Gastroesophageal sphincter (tissue), 3 donors: Measurements from ENCODE around the gene MRAP2.

Source experiments
- EP300 ChIP-seq: sonication (generic); formaldehyde crosslinking; IDR thresholded peaks from one replicate; pipeline ENCODE4 v1.6.1; 2017; ENCODE audit warnings: antibody characterized with exemption, mild to moderate bottlenecking
- POLR2A ChIP-seq, 2 donors: fragments of 450-650 bp; IDR thresholded peaks; one replicate each; pipeline ENCODE4 v1.6.1; 2017; ENCODE audit warnings: antibody characterized with exemption in 2 of 2, mild to moderate bottlenecking in 2 of 2, moderate library complexity in 1 of 2
- POLR2AphosphoS5 ChIP-seq: sonication (generic); formaldehyde crosslinking; IDR thresholded peaks from one replicate; pipeline ENCODE4 v1.6.1; 2017; ENCODE audit warnings: antibody characterized with exemption
- TF ChIP-seq, protein P1 (sequence below), 4 experiments: fragments of 200-600 bp in 2 of 4; fragments of 450-650 bp in 2 of 4; sonication (generic) in 1 of 4; IDR thresholded peaks; one replicate each; pipeline ENCODE4 v1.5.1; 2017 to 2019; ENCODE audit warnings: antibody characterized with exemption in 4 of 4, mild to moderate bottlenecking in 2 of 4, moderate library complexity in 2 of 4

DNA sequence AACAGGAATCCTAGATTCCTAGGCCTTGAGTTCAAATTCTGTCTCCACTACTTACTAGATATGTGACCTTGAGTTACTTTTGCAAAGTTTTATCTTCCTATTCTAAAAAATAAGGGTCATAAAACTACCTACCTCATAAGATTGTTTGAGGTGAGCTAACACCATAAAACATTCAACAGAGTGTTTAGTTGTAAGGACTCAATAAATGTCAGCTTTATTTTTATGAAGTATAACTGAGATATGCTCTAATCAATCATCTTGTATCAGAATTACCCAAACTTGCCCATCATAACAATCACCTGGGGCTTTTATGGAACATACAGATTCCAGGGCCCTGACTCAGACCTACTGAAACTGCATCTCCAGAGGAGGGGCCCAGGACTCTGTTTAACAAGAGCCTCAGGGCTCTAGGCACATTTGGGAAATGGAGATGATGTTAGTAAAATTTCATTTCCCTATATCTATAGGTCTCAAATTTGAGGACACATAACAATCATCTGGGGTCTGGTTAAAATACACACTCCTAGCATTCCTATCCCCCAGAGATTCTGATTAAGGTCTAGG, 35.5 kb upstream of the MRAP2 start:
- no peak for TF ChIP-seq POLR2AphosphoS5
- TF ChIP-seq, protein P1, sequence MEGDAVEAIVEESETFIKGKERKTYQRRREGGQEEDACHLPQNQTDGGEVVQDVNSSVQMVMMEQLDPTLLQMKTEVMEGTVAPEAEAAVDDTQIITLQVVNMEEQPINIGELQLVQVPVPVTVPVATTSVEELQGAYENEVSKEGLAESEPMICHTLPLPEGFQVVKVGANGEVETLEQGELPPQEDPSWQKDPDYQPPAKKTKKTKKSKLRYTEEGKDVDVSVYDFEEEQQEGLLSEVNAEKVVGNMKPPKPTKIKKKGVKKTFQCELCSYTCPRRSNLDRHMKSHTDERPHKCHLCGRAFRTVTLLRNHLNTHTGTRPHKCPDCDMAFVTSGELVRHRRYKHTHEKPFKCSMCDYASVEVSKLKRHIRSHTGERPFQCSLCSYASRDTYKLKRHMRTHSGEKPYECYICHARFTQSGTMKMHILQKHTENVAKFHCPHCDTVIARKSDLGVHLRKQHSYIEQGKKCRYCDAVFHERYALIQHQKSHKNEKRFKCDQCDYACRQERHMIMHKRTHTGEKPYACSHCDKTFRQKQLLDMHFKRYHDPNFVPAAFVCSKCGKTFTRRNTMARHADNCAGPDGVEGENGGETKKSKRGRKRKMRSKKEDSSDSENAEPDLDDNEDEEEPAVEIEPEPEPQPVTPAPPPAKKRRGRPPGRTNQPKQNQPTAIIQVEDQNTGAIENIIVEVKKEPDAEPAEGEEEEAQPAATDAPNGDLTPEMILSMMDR (IDR thresholded peaks at IDR 0.05), result no peak
- no peak for TF ChIP-seq EP300
- TF ChIP-seq POLR2A (IDR thresholded peaks at IDR 0.05), result no peak
